HepG2 (cell line): ENCODE results near the gene NPAS2. TPM values are rescaled to one million over a fixed set of nuclear protein-coding genes. Genes with fewer than 3 reads are reported as not detected.

Experiments
- EED ChIP-seq: sonication (generic); formaldehyde crosslinking; IDR thresholded peaks from 2 replicates; pipeline ENCODE4 v1.5.0; 2020; ENCODE audit warnings: mild to moderate bottlenecking, missing genetic modification reagents
- HMG20B ChIP-seq: conservative IDR thresholded peaks from 2 replicates; pipeline ENCODE4 v1.6.1; 2016; ENCODE audit warnings: missing genetic modification reagents, missing compliant biosample characterization
- HNRNPH1 ChIP-seq: fragments of 200-400 bp; formaldehyde crosslinking; optimal IDR thresholded peaks from 2 replicates; pipeline ENCODE3; 2017; ENCODE audit warnings: mild to moderate bottlenecking, low read depth, low read length
- KMT2A ChIP-seq: sonication (generic); formaldehyde crosslinking; IDR thresholded peaks from 2 replicates; pipeline ENCODE4 v1.4.0; 2020; ENCODE audit warnings: missing genetic modification reagents
- MAFF ChIP-seq: IDR thresholded peaks from 2 replicates; pipeline ENCODE4 v1.6.1; 2011; ENCODE audit warnings: low read depth, low read length, improper control_type of control experiment
- MYPOP ChIP-seq: sonication (generic); formaldehyde crosslinking; IDR thresholded peaks from 2 replicates; pipeline ENCODE4 v1.8.1; 2023; ENCODE audit warnings: mild to moderate bottlenecking, moderate library complexity, missing genetic modification reagents
- NCOA2 ChIP-seq: sonication (generic); formaldehyde crosslinking; IDR thresholded peaks from 2 replicates; pipeline ENCODE4 v1.8.0; 2022; ENCODE audit warnings: inconsistent platforms
- RFXAP ChIP-seq: sonication (generic); formaldehyde crosslinking; IDR thresholded peaks from 2 replicates; pipeline ENCODE4 v1.4.0; 2020; ENCODE audit warnings: missing genetic modification reagents, borderline replicate concordance
- SETDB1 ChIP-seq: sonication (generic); formaldehyde crosslinking; IDR thresholded peaks from 2 replicates; pipeline ENCODE4 v1.5.1; 2020; ENCODE audit warnings: missing genetic modification reagents, mild to moderate bottlenecking, borderline replicate concordance
- SNAI1 ChIP-seq: sonication (generic); formaldehyde crosslinking; IDR thresholded peaks from 2 replicates; pipeline ENCODE4 v1.5.0; 2020; ENCODE audit warnings: mild to moderate bottlenecking, missing genetic modification reagents, borderline replicate concordance
- SRSF9 ChIP-seq: fragments of 200-400 bp; formaldehyde crosslinking; IDR thresholded peaks from 2 replicates; pipeline ENCODE4 v1.6.1; 2018; ENCODE audit warnings: borderline replicate concordance, mild to moderate bottlenecking, low read depth, low read length; ENCODE audit not compliant: insufficient read depth, poor library complexity, severe bottlenecking
- TCF7L2 ChIP-seq: IDR thresholded peaks from 2 replicates; pipeline ENCODE4 v1.6.1; 2011; ENCODE audit warnings: mild to moderate bottlenecking, low read depth, low read length, moderate library complexity
- THYN1 ChIP-seq: sonication (generic); formaldehyde crosslinking; IDR thresholded peaks from 2 replicates; pipeline ENCODE4 v1.8.1; 2023; ENCODE audit warnings: low read depth, mild to moderate bottlenecking, moderate library complexity, missing genetic modification reagents, borderline replicate concordance
- USF2 ChIP-seq, 2 experiments: sonication (generic) in 1 of 2; formaldehyde crosslinking in 1 of 2; IDR thresholded peaks; 2 replicates each; pipeline versions ENCODE4 v1.5.1 to v1.6.1; 2011 to 2020; ENCODE audit warnings: borderline replicate concordance in 1 of 2, low read depth in 1 of 2, low read length in 1 of 2, mild to moderate bottlenecking in 1 of 2, missing genetic modification reagents in 1 of 2, moderate library complexity in 1 of 2
- ZNF101 ChIP-seq: sonication (generic); formaldehyde crosslinking; IDR thresholded peaks from 2 replicates; pipeline ENCODE4 v1.4.0; 2020; ENCODE audit warnings: mild to moderate bottlenecking, low read depth, missing genetic modification reagents, borderline replicate concordance
- ZNF232 ChIP-seq: sonication (generic); formaldehyde crosslinking; IDR thresholded peaks from 2 replicates; pipeline ENCODE4 v1.4.0; 2020; ENCODE audit warnings: missing genetic modification reagents, borderline replicate concordance
- ZNF329 ChIP-seq: sonication (generic); formaldehyde crosslinking; IDR thresholded peaks from 2 replicates; pipeline ENCODE4 v1.9.0; 2021; ENCODE audit warnings: low read depth, mild to moderate bottlenecking, missing genetic modification reagents
- ZNF484 ChIP-seq: sonication (generic); formaldehyde crosslinking; IDR thresholded peaks from 2 replicates; pipeline ENCODE4 v1.5.1; 2020; ENCODE audit warnings: mild to moderate bottlenecking, low read depth, missing genetic modification reagents, borderline replicate concordance
- ZNF589 ChIP-seq: sonication (generic); formaldehyde crosslinking; conservative IDR thresholded peaks from 2 replicates; pipeline ENCODE4 v1.8.0; 2022; ENCODE audit warnings: mild to moderate bottlenecking, moderate library complexity, missing genetic modification reagents
- ZNF740 ChIP-seq: sonication (generic); formaldehyde crosslinking; IDR thresholded peaks from 2 replicates; pipeline ENCODE4 v1.4.0; 2020; ENCODE audit warnings: missing genetic modification reagents
- ZSCAN9 ChIP-seq: IDR thresholded peaks from 2 replicates; pipeline ENCODE4 v1.6.1; 2016; ENCODE audit warnings: borderline replicate concordance
- polyA plus RNA-seq, 8 experiments: library from polyadenylated mRNA; depleted of rRNA in 3 of 8; stranded (reverse) in 7 of 8; unstranded in 1 of 8; fragments of >200 nt; fragmentation: Illumina TruSeq in 4 of 8; extraction: Trizol in 4 of 8; gene quantifications; 2 replicates each; pipeline versions ENCODE4 v1.2.1 to v1.2.3, GENCODE V29; 2011 to 2016; ENCODE audit warnings: low read depth in 4 of 8, missing spikeins in 1 of 8, mixed read lengths in 1 of 8; ENCODE audit not compliant: insufficient read depth in 1 of 8
- total RNA-seq, 5 experiments: library from RNA; depleted of rRNA; stranded (reverse); fragments of >200 nt; fragmentation: Illumina TruSeq; extraction: Trizol; gene quantifications; 2 replicates each; pipeline ENCODE4 v1.2.3, GENCODE V29; 2016; ENCODE audit warnings: low read depth in 1 of 5
- TF ChIP-seq, protein P1 (sequence below): sonication (generic); formaldehyde crosslinking; IDR thresholded peaks from 2 replicates; pipeline ENCODE4 v1.4.0; 2020; ENCODE audit warnings: mild to moderate bottlenecking, missing genetic modification reagents
- TF ChIP-seq, protein P2 (sequence below): sonication (generic); formaldehyde crosslinking; IDR thresholded peaks from 2 replicates; pipeline ENCODE4 v1.8.0; 2022; ENCODE audit warnings: low read depth, missing genetic modification reagents

Gene NPAS2
- total and polyA plus RNA-seq, 2 of the 13 experiments (the other 11 are each of a cell fraction or from before 2014, with no cell fraction given) = 14.8 to 37.5 TPM

DNA sequence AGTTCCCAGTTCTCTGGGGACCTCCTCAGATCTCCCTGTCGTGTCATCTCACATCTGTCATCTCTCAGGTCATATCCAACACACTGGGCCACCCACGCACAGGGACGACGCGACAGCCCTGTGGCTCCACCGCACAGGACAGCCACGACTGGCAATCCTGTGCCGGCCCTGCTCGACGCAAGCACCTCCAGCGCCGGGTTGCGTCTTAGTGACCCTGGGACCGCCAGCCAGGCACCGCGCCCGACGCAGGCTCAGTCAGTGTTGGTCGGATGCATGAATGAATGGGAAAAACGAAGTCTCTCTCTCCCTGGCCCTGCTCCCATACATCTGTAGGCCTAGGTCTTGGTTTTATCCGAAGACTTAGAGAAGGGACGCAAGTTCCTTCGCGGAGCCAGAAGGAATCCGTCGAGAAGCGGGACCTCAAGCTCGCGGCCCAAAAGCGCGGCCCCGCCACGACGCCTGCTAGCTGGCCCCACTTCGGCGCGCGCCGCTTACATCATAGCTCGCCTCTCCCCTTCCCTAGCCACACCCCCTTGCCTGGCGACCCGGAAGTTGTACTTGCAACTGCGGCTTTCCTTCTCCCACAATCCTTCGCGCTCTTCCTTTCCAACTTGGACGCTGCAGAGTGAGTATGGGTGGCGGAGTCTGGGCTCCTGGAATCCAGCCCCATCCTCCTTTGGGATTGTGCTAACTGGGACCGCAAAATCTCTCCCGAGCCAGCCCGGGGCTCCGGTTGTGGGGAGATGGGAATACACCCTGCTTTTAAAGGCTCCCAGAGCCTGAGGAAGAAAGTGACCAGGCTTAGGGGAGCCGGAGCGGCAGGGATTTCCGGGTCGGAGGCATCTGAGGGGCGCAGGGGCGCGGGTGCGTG is 182.0 kb downstream of the NPAS2 start, which contains the start of gene RPL31 (continued):
- peak; percentile 79; the same call in 1 of the 2 replicates for TF ChIP-seq ZNF740 (CRISPR knock-in tag)
- peak; percentile 76 for TF ChIP-seq HNRNPH1
- no peak for TF ChIP-seq SRSF9
- peak; percentile 99 for TF ChIP-seq ZSCAN9 (CRISPR knock-in tag)
- TF ChIP-seq HMG20B = peak; percentile 93
- TF ChIP-seq ZNF589 (CRISPR knock-in tag) = peak; percentile 97
- TF ChIP-seq RFXAP = peak; percentile 93
- no peak for TF ChIP-seq MAFF
- TF ChIP-seq SETDB1 (CRISPR knock-in tag) = no peak
- peak; percentile 85 for TF ChIP-seq NCOA2 (CRISPR knock-in tag)
- TF ChIP-seq MYPOP (CRISPR knock-in tag) = peak; percentile 96
- TF ChIP-seq, protein P1, sequence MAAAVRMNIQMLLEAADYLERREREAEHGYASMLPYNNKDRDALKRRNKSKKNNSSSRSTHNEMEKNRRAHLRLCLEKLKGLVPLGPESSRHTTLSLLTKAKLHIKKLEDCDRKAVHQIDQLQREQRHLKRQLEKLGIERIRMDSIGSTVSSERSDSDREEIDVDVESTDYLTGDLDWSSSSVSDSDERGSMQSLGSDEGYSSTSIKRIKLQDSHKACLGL (CRISPR knock-in tag) = peak; percentile 96
- TF ChIP-seq ZNF232 = peak; percentile 95
- peak; percentile 94 for TF ChIP-seq ZNF329 (CRISPR knock-in tag)
- no peak for TF ChIP-seq TCF7L2
- peak; percentile 99 for TF ChIP-seq THYN1 (CRISPR knock-in tag)
- TF ChIP-seq USF2 (IDR thresholded peaks at IDR 0.05; ENCODE audit: low read depth, low read length) = no peak
- peak; percentile 56; the same call in 1 of the 2 replicates for TF ChIP-seq USF2 (CRISPR knock-in tag; IDR thresholded peaks at IDR 0.05; ENCODE audit: borderline replicate concordance)
- TF ChIP-seq KMT2A = peak; percentile 97
- TF ChIP-seq SNAI1 (CRISPR knock-in tag) = peak; percentile 98
- 0 out of 2 replicates have a peak, but pooled peaks have one; percentile 94 for TF ChIP-seq ZNF101 (CRISPR knock-in tag)
- peak; percentile 98 for TF ChIP-seq ZNF484 (CRISPR knock-in tag)
- peak; percentile 100 for TF ChIP-seq EED
- TF ChIP-seq, protein P2, sequence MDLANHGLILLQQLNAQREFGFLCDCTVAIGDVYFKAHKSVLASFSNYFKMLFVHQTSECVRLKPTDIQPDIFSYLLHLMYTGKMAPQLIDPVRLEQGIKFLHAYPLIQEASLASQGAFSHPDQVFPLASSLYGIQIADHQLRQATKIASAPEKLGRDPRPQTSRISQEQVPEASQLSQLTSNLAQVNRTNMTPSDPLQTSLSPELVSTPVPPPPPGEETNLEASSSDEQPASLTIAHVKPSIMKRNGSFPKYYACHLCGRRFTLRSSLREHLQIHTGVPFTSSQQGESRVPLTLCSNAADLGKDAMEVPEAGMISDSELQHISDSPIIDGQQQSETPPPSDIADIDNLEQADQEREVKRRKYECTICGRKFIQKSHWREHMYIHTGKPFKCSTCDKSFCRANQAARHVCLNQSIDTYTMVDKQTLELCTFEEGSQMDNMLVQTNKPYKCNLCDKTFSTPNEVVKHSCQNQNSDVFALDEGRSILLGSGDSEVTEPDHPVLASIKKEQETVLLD (CRISPR knock-in tag) = peak; percentile 89
